ENCODE results near the gene KRTAP4-16. TPM values are rescaled to one million over a fixed set of nuclear protein-coding genes. Genes with fewer than 3 reads are reported as not detected.

Gene KRTAP4-16
- total RNA-seq: not detected in 2 replicates

DNA sequence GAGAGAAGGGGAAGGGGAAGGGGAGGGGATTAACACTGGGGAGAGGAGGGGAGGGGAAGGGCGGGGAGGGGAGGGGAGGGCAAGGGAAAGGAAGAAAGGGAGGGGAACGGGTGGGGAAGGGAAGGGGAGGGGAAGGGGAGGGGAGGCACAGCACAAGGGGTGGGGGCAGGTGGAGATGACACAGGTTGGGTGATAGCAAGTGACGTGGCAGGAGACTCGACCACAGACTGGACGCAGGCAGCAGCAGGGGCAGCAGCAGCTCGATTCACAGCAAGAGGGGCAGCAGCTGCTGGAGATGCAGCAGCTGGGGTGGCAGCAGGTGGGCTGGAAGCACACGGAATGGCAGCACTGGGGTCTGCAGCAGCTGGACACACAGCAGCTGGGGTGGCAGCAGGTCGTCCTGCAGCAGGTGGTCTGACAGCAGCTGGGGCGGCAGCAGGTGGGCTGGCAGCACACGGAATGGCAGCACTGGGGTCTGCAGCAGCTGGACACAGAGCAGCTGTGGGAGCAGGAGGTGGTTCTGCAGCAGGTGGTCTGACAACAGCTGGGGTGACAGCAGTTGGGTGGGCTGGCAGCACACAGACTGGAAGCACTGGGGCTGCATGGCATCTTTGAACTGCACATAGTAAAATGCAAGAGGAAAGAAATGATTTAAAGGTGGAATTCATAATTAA, at the start of gene KRTAP4-16:
Gene KRTAP4-16 (minus strand): TSS at position 624 of the 674 bp plus-strand sequence. CDS start 0 bp downstream, at position 624.

DNA sequence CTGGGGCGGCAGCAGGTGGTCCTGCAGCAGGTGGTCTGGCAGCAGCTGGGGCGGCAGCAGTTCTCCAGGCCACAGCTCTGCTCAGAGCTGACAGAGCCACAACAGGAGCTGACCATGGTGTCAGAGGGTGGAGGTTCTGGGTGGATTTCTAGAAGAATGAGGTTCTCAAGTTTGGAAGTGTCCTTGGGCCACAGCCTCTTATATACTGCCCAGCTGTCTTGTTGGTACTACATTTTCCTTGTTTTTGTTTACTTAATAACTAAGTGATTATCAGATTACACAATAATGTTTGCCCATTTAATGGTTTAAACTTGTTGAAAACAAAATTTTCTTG, 47.6 kb upstream of the KRTAP4-16 start, which contains the start of gene KRTAP4-5:
Gene KRTAP4-5 (minus strand): TSS at position 174 of the 334 bp plus-strand sequence. CDS start 58 bp downstream, at position 116.

DNA sequence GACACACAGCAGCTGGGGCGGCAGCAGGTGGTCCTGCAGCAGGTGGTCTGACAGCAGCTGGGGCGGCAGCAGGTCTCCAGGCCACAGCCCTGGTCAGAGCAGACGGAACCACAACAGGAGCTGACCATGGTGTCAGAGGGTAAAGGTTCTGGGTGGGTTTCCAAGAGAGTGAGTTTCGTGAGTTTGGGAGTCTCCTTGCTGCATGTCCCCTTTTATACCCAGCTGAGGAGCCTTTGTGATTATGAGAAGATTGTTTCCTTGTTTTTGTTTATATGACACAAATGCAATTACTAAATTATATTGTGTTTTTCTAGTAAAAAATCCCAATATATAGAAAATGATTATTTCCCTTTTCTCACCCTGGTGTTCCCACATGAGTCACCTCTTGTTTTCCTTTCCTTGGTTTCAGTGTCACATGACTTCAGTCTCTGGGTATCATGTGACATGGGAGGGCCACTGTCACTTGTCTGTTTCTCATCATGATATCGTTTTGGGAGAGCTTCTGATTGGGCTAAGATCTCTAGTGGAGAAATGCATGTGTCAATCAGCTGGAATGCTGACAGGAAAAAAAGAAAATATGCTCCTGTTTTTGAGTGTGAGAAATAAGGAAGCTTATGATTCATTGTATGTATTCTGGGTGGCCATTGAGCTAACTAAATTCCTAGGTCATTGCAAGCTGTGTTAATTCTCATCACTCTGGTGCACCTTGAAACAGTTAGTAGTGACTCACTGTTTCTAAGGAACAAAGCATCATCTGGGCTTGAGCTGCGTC, 38.5 kb upstream of the KRTAP4-16 start, which contains the start of gene KRTAP4-6:
Gene KRTAP4-6 (minus strand): TSS at position 185 of the 772 bp plus-strand sequence. CDS start 57 bp downstream, at position 128.

DNA sequence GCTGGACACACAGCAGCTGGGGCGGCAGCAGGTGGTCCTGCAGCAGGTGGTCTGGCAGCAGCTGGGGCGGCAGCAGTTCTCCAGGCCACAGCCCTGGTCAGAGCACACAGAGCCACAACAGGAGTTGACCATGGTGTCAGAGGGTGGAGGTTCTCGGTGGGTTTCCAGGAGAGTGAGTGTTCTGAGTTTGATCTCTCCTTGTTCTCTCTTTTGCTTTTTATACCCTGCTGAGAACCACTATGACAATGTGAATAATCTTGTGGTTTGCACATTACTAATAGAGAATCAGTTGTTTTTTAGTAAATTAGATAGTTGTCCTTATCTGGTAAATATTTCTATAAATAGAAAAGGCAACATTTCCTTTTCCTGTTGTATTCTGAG, 22.0 kb upstream of the KRTAP4-16 start, which contains the start of gene KRTAP4-12:
Gene KRTAP4-12 (minus strand): TSS at position 192 of the 381 bp plus-strand sequence. CDS start 60 bp downstream, at position 132.

DNA sequence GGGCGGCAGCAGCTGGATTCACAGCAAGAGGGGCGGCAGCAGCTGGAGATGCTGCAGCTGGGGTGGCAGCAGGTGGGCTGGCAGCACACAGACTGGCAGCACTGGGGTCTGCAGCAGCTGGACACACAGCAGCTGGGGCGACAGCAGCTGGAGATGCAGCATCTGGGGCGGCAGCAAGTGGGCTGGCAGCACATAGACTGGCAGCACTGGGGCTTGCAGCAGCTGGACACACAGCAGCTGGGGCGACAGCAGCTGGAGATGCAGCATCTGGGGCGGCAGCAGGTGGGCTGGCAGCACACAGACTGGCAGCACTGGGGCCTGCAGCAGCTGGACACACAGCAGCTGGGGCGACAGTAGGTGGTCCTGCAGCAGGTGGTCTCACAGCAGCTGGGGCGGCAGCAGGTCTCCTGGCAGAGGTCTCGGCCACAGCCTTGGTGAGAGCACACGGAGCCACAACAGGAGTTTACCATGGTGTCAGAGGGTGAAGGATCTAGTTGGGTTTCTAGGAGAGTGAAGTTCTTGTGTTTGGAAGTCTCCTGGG, 15.9 kb upstream of the KRTAP4-16 start, which contains the start of gene KRTAP4-11:
Gene KRTAP4-11 (minus strand): TSS at position 528 of the 541 bp plus-strand sequence. CDS start 58 bp downstream, at position 470.

DNA sequence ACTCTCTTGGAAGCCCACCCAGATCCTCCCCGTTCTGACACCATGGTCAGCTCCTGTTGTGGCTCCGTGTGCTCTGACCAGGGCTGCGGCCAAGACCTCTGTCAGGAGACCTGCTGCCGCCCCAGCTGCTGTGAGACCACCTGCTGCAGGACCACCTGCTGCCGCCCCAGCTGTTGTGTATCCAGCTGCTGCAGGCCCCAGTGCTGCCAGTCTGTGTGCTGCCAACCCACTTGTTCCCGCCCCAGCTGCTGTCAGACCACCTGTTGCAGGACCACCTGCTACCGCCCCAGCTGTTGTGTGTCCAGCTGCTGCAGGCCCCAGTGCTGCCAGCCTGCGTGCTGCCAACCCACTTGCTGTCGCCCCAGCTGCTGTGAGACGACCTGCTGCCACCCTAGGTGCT, 3.3 kb upstream of the KRTAP4-16 start, which contains the start of gene KRTAP4-9:
Gene KRTAP4-9 (plus strand): TSS at position 43 of the 400 bp plus-strand sequence. CDS start 0 bp downstream, at position 43.

DNA sequence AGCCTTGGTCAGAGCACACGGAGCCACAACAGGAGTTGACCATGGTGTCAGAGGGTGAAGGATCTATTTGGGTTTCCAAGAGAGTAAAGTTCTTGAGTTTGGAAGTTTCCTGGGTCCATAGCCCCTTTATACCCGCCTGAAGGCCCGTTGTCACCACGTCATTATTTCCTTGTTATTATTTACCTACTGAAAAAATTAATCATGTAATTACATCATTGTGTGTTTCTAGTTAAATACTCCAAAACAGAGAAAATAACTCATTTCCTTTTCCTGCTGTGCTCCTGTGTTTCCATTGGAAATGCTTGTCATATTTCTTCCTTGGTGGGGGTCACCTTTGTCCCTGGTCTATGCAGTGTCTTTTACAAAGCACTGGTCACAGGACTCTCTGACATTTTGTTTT, 4.0 kb downstream of the KRTAP4-16 start, which contains the start of gene KRTAP4-8:
Gene KRTAP4-8 (minus strand): TSS at position 101 of the 400 bp plus-strand sequence. CDS start 58 bp downstream, at position 43.

DNA sequence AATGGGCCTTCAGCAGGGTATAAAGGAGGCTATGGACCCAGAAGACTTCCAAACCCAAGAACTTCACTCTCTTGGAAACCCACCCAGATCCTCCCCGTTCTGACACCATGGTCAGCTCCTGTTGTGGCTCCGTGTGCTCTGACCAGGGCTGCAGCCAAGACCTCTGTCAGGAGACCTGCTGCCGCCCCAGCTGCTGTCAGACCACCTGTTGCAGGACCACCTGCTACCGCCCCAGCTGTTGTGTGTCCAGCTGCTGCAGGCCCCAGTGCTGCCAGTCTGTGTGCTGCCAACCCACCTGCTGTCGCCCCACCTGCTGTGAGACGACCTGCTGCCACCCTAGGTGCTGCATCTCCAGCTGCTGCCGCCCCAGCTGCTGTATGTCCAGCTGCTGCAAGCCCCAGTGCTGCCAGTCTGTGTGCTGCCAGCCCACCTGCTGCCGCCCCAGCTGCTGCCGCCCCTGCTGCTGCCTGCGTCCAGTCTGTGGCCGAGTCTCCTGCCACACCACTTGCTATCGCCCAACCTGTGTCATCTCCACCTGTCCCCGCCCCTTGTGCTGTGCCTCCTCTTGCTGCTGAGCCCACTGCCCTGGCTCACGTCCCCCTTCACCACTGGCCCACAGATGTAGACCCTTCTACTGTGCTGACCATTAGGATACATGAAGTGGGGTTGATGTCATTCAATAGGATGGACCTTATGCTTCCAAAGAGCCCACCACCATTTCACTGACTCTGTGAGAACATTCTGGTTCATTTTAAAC, 17.7 kb downstream of the KRTAP4-16 start, which contains the start of gene KRTAP4-7:
Gene KRTAP4-7 (plus strand): TSS at position 51 of the 757 bp plus-strand sequence. CDS start 57 bp downstream, at position 108.

DNA sequence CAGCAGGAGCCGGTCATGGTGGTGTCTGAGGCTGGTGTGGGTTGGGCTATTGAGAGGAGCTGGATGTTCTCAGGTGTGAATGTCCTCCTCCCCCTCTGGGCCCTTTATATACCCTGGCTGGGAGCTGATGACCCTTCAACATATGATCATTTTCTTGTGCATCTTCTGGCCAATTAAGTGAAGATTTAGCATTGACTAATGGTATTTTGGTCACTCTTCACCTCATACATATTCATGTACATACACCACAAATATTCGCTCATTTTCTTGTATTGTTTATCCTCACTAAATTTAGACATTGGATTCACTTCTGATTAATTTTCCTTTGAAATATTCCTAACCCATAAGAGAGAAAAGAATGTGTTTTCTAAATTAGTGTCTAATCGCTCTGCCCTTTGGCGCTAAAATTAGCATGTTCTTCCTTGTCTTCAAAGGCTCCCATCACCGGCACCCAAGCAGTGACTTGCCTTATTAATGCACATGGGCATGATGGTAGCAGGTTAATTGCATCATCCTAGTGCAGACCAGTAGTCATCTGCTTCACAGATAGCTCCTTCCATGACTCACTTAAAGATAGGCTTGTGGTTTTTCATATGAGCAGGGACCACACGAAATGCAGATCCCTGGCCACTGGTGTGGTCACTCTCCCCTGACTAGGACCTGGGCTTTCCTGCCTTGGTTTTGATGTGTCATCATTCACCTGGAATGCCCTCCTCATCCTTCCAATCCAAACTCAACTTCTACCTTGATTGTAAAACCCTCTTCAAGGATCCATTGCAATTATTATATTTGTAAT, 36.0 kb downstream of the KRTAP4-16 start, which contains the start of gene KRTAP2-4:
Gene KRTAP2-4 (minus strand): TSS at position 51 of the 796 bp plus-strand sequence. CDS start 34 bp downstream, at position 17.

DNA sequence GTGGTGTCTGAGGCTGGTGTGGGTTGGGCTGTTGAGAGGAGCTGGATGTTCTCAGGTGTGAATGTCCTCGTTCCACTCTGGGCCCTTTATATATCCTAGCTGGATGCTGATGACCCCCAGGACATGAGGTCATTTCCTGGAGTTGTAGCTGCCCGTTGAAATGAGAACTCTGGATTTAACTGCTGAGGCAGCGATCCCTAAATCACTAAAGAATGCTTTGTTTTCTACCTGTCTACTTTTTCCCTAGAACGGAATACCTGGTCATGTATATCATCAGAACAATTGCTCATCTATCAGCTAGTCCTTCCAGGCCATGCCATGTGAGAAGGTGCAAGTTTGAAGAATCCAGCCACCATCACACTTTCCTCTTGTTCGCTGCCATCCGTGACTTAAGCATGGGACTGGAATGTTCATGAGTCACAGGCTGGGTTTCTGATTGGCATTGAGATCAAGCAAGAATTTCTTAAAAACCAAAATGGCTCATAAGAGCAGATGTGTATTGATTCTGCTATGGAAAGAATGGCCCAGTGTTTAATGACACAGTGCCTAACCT, 41.9 kb downstream of the KRTAP4-16 start, which contains the start of gene KRTAP2-3:
Gene KRTAP2-3 (minus strand): TSS at position 63 of the 553 bp plus-strand sequence. CDS start 64 bp downstream, outside the sequence.

DNA sequence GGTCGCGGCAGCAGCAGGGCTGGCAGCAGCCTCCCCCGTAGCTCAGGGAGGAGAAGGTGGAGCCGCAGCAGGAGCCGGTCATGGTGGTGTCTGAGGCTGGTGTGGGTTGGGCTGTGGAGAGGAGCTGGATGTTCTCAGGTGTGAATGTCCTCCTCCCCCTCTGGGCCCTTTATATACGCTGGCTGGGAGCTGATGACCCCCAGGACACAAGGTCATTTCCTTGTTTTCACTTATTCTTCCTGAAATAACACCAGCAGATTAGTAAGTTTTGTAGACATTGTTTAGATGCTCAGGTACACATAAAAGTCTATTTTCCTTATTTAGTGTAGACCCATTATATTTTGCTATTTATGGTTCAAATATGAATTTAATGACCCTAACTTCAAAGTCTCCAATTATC, 46.9 kb downstream of the KRTAP4-16 start, which contains the start of gene KRTAP2-2:
Gene KRTAP2-2 (minus strand): TSS at position 101 of the 400 bp plus-strand sequence. CDS start 19 bp downstream, at position 82.

Other genes starting within 250 kb of the KRTAP4-16 start
- gene KRT12, start 235.0 kb downstream of the KRTAP4-16 start, total RNA-seq: not detected in 2 replicates
- gene KRT20, start 217.0 kb downstream of the KRTAP4-16 start, total RNA-seq: not detected in 2 replicates
- 0.79 and 1.4 TPM in 2 replicates for gene KRT23, start 164.6 kb downstream of the KRTAP4-16 start, total RNA-seq
- gene KRT39, start 135.3 kb downstream of the KRTAP4-16 start, total RNA-seq: not detected in 2 replicates
- not detected in 2 replicates for gene KRT40, start 117.9 kb downstream of the KRTAP4-16 start, total RNA-seq
- gene KRTAP3-3, start 108.0 kb downstream of the KRTAP4-16 start, total RNA-seq: not detected in 2 replicates
- gene KRTAP3-2, start 102.3 kb downstream of the KRTAP4-16 start, total RNA-seq: not detected in 2 replicates
- gene KRTAP3-1, start 93.1 kb downstream of the KRTAP4-16 start, total RNA-seq: not detected in 2 replicates
- gene KRTAP1-5, start 75.0 kb downstream of the KRTAP4-16 start, total RNA-seq: not detected in 2 replicates
- gene KRTAP1-4, start 72.0 kb downstream of the KRTAP4-16 start, total RNA-seq: not detected in 2 replicates
- gene KRTAP1-3, start 67.3 kb downstream of the KRTAP4-16 start, total RNA-seq: not detected in 2 replicates
- not detected in 2 replicates for gene KRTAP1-1, start 60.8 kb downstream of the KRTAP4-16 start, total RNA-seq
- gene KRTAP2-1, start 54.9 kb downstream of the KRTAP4-16 start, total RNA-seq: not detected in 2 replicates
- gene KRTAP2-2, start 47.0 kb downstream of the KRTAP4-16 start, total RNA-seq: not detected in 2 replicates
- gene KRTAP2-3, start 42.1 kb downstream of the KRTAP4-16 start, total RNA-seq: 2.3 TPM in 1 of 2 replicates, not detected in the other
- gene KRTAP2-4, start 36.3 kb downstream of the KRTAP4-16 start, total RNA-seq: not detected in 2 replicates
- gene KRTAP4-7, start 18.1 kb downstream of the KRTAP4-16 start, total RNA-seq: not detected in 2 replicates
- not detected in 2 replicates for gene KRTAP4-8, start 4.1 kb downstream of the KRTAP4-16 start, total RNA-seq
- not detected in 2 replicates for gene KRTAP4-9, start 3.2 kb upstream of the KRTAP4-16 start, total RNA-seq
- gene KRTAP4-11, start 16.2 kb upstream of the KRTAP4-16 start, total RNA-seq: not detected in 2 replicates
- not detected in 2 replicates for gene KRTAP4-12, start 22.0 kb upstream of the KRTAP4-16 start, total RNA-seq
- not detected in 2 replicates for gene KRTAP4-6, start 38.3 kb upstream of the KRTAP4-16 start, total RNA-seq
- not detected in 2 replicates for gene KRTAP4-5, start 47.6 kb upstream of the KRTAP4-16 start, total RNA-seq
- not detected in 2 replicates for gene KRTAP4-4, start 58.5 kb upstream of the KRTAP4-16 start, total RNA-seq
- not detected in 2 replicates for gene KRTAP4-3, start 66.0 kb upstream of the KRTAP4-16 start, total RNA-seq
- not detected in 2 replicates for gene KRTAP4-2, start 76.0 kb upstream of the KRTAP4-16 start, total RNA-seq
- gene KRTAP4-1, start 82.7 kb upstream of the KRTAP4-16 start, total RNA-seq: not detected in 2 replicates
- not detected in 2 replicates for gene KRTAP9-1, start 87.7 kb upstream of the KRTAP4-16 start, total RNA-seq
- gene KRTAP9-2, start 124.4 kb upstream of the KRTAP4-16 start, total RNA-seq: not detected in 2 replicates
- gene KRTAP9-3, start 130.2 kb upstream of the KRTAP4-16 start, total RNA-seq: not detected in 2 replicates
- gene KRTAP9-8, start 135.8 kb upstream of the KRTAP4-16 start, total RNA-seq: not detected in 2 replicates
- gene KRTAP9-4, start 147.5 kb upstream of the KRTAP4-16 start, total RNA-seq: not detected in 2 replicates
- gene KRTAP9-9, start 153.2 kb upstream of the KRTAP4-16 start, total RNA-seq: not detected in 2 replicates
- gene KRTAP9-6, start 163.2 kb upstream of the KRTAP4-16 start, total RNA-seq: not detected in 2 replicates
- not detected in 2 replicates for gene KRTAP9-7, start 173.5 kb upstream of the KRTAP4-16 start, total RNA-seq
- gene KRTAP29-1, start 200.6 kb upstream of the KRTAP4-16 start, total RNA-seq: not detected in 2 replicates
- gene KRTAP16-1, start 207.1 kb upstream of the KRTAP4-16 start, total RNA-seq: not detected in 2 replicates
- not detected in 2 replicates for gene KRTAP17-1, start 213.5 kb upstream of the KRTAP4-16 start, total RNA-seq
- not detected in 2 replicates for gene KRT33A, start 248.6 kb upstream of the KRTAP4-16 start, total RNA-seq

Measured in placental epithelial cell (primary cell).